HEK293T (cell line): Measurements from ENCODE around the gene DHRS9.

Source experiments
- BHLHE40 ChIP-seq: fragments of 450-650 bp; IDR thresholded peaks from 2 replicates; pipeline ENCODE4 v1.6.1; 2016; ENCODE audit warnings: mild to moderate bottlenecking, moderate library complexity, borderline replicate concordance
- ELF4 ChIP-seq: fragments of 450-650 bp; IDR thresholded peaks from 2 replicates; pipeline ENCODE4 v1.6.1; 2017; ENCODE audit warnings: antibody characterized with exemption
- NFRKB ChIP-seq: fragments of 450-650 bp; IDR thresholded peaks from 2 replicates; pipeline ENCODE4 v1.6.1; 2016; ENCODE audit warnings: mild to moderate bottlenecking, moderate library complexity
- TARDBP ChIP-seq: fragments of 450-650 bp; IDR thresholded peaks from 2 replicates; pipeline ENCODE4 v1.6.1; 2016

DNA sequence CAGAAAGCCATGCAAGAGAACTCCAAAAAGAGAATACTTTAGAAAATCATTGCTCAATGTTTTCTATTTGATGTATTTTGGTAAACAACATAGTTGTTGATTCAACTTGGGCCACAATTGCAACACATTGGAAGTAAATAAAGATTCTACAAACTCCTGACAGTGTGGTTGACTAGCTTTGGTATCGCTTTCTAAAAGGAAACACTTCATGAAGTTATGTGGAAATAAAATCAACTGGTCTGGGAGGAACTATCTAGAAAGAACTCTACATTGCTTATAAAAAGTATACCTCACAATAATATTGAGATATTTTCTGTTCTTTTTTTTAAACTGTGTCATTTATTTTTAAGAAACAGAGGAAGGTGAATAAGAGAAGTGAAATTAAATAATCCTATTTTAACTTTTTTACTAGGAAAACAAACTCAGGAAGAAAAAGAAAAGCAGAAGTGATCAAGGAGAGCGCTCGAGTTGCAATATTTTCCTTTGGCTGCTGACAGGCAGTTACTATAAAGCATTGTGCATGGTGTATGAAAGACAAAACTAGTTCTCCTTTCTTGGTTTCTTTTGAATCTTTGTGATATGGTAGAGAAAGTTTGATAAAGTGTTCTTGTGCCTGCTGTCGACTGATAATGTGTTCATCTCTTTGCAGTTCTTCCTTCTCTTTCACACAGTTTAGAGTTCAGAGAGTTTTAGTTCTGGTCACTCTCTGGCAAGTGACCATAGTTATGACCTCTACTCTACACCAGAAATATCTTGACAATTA is 3.0 kb downstream of the DHRS9 start:
- TF ChIP-seq ELF4 (no peak), BHLHE40 (no peak), NFRKB (no peak), TARDBP (no peak)
